Gastroesophageal sphincter (tissue), 4 donors: ENCODE data around the gene STK32A. TPM values are rescaled to one million over a fixed set of nuclear protein-coding genes. Genes with fewer than 3 reads are reported as not detected.

ENCODE experiments used
- ATAC-seq: fragments of 150-250 bp; one replicate; pipeline ENCODE4 v1.9.1; 2016; ENCODE audit warnings: mild to moderate bottlenecking, moderate library complexity
- H3K27ac ChIP-seq, 4 donors: fragments of 200-600 bp; sonication (generic) in 3 of 4; 1 replicate in 3 of 4; 2 replicates in 1 of 4; pipeline ENCODE4 v1.5.1; 2016 to 2019
- H3K27me3 ChIP-seq: fragments of 200-600 bp; sonication (generic); one replicate; pipeline ENCODE4 v1.5.1; 2019
- H3K36me3 ChIP-seq, 2 donors: fragments of 200-600 bp; sonication (generic); one replicate each; pipeline ENCODE4 v1.5.1; 2019; ENCODE audit warnings: control low read depth in 1 of 2
- H3K4me1 ChIP-seq, 3 donors: fragments of 200-600 bp; sonication (generic); 1 replicate in 2 of 3; 2 replicates in 1 of 3; pipeline ENCODE4 v1.5.1; 2016 to 2019; ENCODE audit warnings: control low read depth in 2 of 3
- H3K4me3 ChIP-seq, 2 donors: fragments of 200-600 bp; sonication (generic); one replicate each; pipeline ENCODE4 v1.5.1; 2019; ENCODE audit warnings: mild to moderate bottlenecking in 1 of 2, moderate library complexity in 1 of 2
- H3K9me3 ChIP-seq, 3 donors: fragments of 200-600 bp; sonication (generic); one replicate each; pipeline ENCODE4 v1.5.1; 2017 to 2019; ENCODE audit warnings: control low read depth in 2 of 3
- CTCF ChIP-seq, 4 experiments: fragments of 200-600 bp in 2 of 4; fragments of 450-650 bp in 2 of 4; sonication (generic) in 1 of 4; IDR thresholded peaks; one replicate each; pipeline ENCODE4 v1.5.1; 2017 to 2019; ENCODE audit warnings: antibody characterized with exemption in 4 of 4, mild to moderate bottlenecking in 2 of 4, moderate library complexity in 2 of 4
- EP300 ChIP-seq: sonication (generic); formaldehyde crosslinking; IDR thresholded peaks from one replicate; pipeline ENCODE4 v1.6.1; 2017; ENCODE audit warnings: antibody characterized with exemption, mild to moderate bottlenecking
- POLR2A ChIP-seq, 2 donors: fragments of 450-650 bp; IDR thresholded peaks; one replicate each; pipeline ENCODE4 v1.6.1; 2017; ENCODE audit warnings: antibody characterized with exemption in 2 of 2, mild to moderate bottlenecking in 2 of 2, moderate library complexity in 1 of 2
- POLR2AphosphoS5 ChIP-seq: sonication (generic); formaldehyde crosslinking; IDR thresholded peaks from one replicate; pipeline ENCODE4 v1.6.1; 2017; ENCODE audit warnings: antibody characterized with exemption
- WGBS, 2 donors: methylation state at CpG; one replicate each; pipeline ENCODE4 v1.1.5; 2018; ENCODE audit warnings: low coverage in 1 of 2; 5-methylcytosine and 5-hydroxymethylcytosine counted together
- total RNA-seq, 4 donors: library from RNA; depleted of rRNA; stranded (reverse); fragments of >200 nt; gene quantifications; one replicate each; pipeline ENCODE4 v1.1.0, GENCODE V29; 2016

STK32A gene
- total RNA-seq, 4 donors from 2014 or later = 0.77 to 3.7 (median 2.4) TPM

- Histone ChIP-seq H3K27me3 (no peaks in the 10 kb centered on the region), H3K27ac (peak overlapping the region in 3 of 4 donors; percentile 18 to 43 (median 30)), H3K4me3 (no peak overlapping the region), H3K4me1 (peaks cover 0 to 31% (median 0%) of the 10 kb centered on the region in 3 donors), H3K9me3 (no peaks in the 10 kb centered on the region), H3K36me3 (peaks cover 0 to 32% of the 10 kb centered on the region in 2 donors)
- ATAC-seq = no peak
- TF ChIP-seq POLR2AphosphoS5 (no peak), POLR2A (IDR thresholded peaks at IDR 0.05) (no peak), EP300 (no peak)
- 61 to 66% methylated on average over 5 of the region's 7 CpGs for WGBS, 2 donors
These were observed 153.6 kb downstream of the STK32A start for GRCh38 chr5:147388184-147389108.

- no peaks in the 10 kb centered on the region for H3K9me3 ChIP-seq
- no peak overlapping the region for H3K4me3 ChIP-seq
- WGBS, 2 donors = 35 to 38% methylated on average over 2 to 3 of the region's 3 CpGs
- no peak for ATAC-seq
- H3K27me3 ChIP-seq = no peaks in the 10 kb centered on the region
- H3K4me1 ChIP-seq = peaks cover 0 to 38% (median 0%) of the 10 kb centered on the region in 3 donors
- H3K27ac ChIP-seq = peak overlapping the region in 3 of 4 donors; percentile 30 to 48 (median 45)
- peaks cover 0 to 55% of the 10 kb centered on the region in 2 donors for H3K36me3 ChIP-seq
- TF ChIP-seq CTCF (IDR thresholded peaks at IDR 0.05) = no peak
- no peak for TF ChIP-seq EP300
- TF ChIP-seq POLR2A (IDR thresholded peaks at IDR 0.05) = no peak
- no peak for TF ChIP-seq POLR2AphosphoS5
These were observed 155.9 kb downstream of the STK32A start for GRCh38 chr5:147390654-147391225.

- Histone ChIP-seq H3K4me3 (no peak overlapping the region), H3K36me3 (peaks cover 0 to 64% of the 10 kb centered on the region in 2 donors), H3K9me3 (no peaks in the 10 kb centered on the region), H3K4me1 (peaks cover 0 to 47% (median 0%) of the 10 kb centered on the region in 3 donors), H3K27ac (peak overlapping the region in 3 of 4 donors; percentile 30 to 48 (median 45)), H3K27me3 (no peaks in the 10 kb centered on the region)
- TF ChIP-seq CTCF (IDR thresholded peaks at IDR 0.05) (peak; percentile 50 to 75 (median 68)), POLR2A (IDR thresholded peaks at IDR 0.05) (no peak), POLR2AphosphoS5 (peak; percentile 41)
- WGBS, 2 donors = 38 to 43% methylated on average over 4 to 5 of the region's 5 CpGs
- ATAC-seq = peak; percentile 82
These were observed 157.0 kb downstream of the STK32A start for GRCh38 chr5:147391781-147392180.

GRCh38 chr5:147393874-147394672, 159.2 kb downstream of the STK32A start:
- H3K27ac ChIP-seq = peak overlapping the region in 2 of 4 donors; percentile 30 to 48
- no peak for ATAC-seq
- H3K36me3 ChIP-seq = peaks cover 0 to 86% of the 10 kb centered on the region in 2 donors
- H3K4me1 ChIP-seq = peaks cover 0 to 40% (median 0%) of the 10 kb centered on the region in 3 donors
- peak in 3 of 4 experiments; percentile 31 to 46 (median 38) for TF ChIP-seq CTCF (IDR thresholded peaks at IDR 0.05)
- TF ChIP-seq POLR2AphosphoS5 = no peak
- TF ChIP-seq POLR2A (IDR thresholded peaks at IDR 0.05) = no peak
- TF ChIP-seq EP300 = no peak
- no peaks in the 10 kb centered on the region for H3K27me3 ChIP-seq
- WGBS, 2 donors = 74 to 78% methylated on average over 11 to 15 of the region's 15 CpGs
- no peaks in the 10 kb centered on the region for H3K9me3 ChIP-seq
- H3K4me3 ChIP-seq = no peak overlapping the region
